HUES6 (cell line): ENCODE measurements around the gene VASH1.
A peak's percentile ranks its signal among the peaks of the same experiment; 100 is the strongest.

ENCODE experiments used
- H3K27ac ChIP-seq: 2 replicates; pipeline ENCODE4 v1.7.0; 2013; ENCODE audit warnings: low read depth, mild to moderate bottlenecking, low read length, inconsistent platforms
- H3K27me3 ChIP-seq: 2 replicates; pipeline ENCODE4 v1.6.1; 2013; ENCODE audit warnings: low read length; ENCODE audit not compliant: control insufficient read depth, insufficient read depth
- H3K36me3 ChIP-seq: 2 replicates; pipeline ENCODE4 v1.6.1; 2013; ENCODE audit warnings: low read length; ENCODE audit not compliant: control insufficient read depth, insufficient read depth
- H3K4me1 ChIP-seq: 2 replicates; pipeline ENCODE4 v1.6.1; 2013; ENCODE audit warnings: low read length; ENCODE audit not compliant: control insufficient read depth, insufficient read depth
- H3K4me3 ChIP-seq: 2 replicates; pipeline ENCODE4 v1.5.1; 2013; ENCODE audit warnings: low read depth, low read length
- H3K9ac ChIP-seq: one replicate; pipeline ENCODE4 v1.6.1; 2013; ENCODE audit warnings: mild to moderate bottlenecking, low read length
- H3K9me3 ChIP-seq: 2 replicates; pipeline ENCODE4 v1.6.1; 2013; ENCODE audit warnings: low read depth, low read length; ENCODE audit not compliant: control insufficient read depth, insufficient read depth

Gene VASH1

DNA sequence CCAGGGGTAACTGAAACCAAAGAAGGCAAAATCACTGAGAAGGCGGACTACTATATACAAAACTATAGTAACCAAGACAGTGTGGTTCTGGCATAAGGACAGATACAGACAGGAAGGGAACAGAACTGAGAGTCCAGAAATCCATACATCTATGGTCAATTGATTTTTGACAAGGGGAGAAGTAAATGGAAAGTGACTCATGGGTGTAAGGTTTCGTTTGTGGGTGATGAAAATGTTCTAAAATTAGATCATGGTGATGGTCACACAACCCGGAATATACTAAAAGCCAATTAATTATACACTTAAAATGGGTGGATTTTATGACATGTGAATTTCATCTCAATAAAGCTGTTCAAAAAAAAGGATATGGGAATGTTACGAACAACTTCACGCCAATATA, 32.7 kb downstream of the VASH1 start:
- H3K9ac ChIP-seq = no peak overlapping the region
- no peaks in the 10 kb centered on the region for H3K27me3 ChIP-seq
- no peak overlapping the region for H3K4me3 ChIP-seq
- no peaks in the 10 kb centered on the region for H3K4me1 ChIP-seq
- H3K9me3 ChIP-seq = no peaks in the 10 kb centered on the region
- H3K36me3 ChIP-seq = peaks cover 51% of the 10 kb centered on the region
- no peak overlapping the region for H3K27ac ChIP-seq

GRCh38 chr14:76806446-76806845, 45.2 kb downstream of the VASH1 start:
- Histone ChIP-seq H3K27me3 (no peaks in the 10 kb centered on the region), H3K9ac (no peak overlapping the region), H3K9me3 (no peaks in the 10 kb centered on the region), H3K4me3 (no peak overlapping the region), H3K36me3 (peaks cover 71% of the 10 kb centered on the region), H3K4me1 (peaks cover 4% of the 10 kb centered on the region), H3K27ac (no peak overlapping the region)

GRCh38 chr14:76808011-76808410, 46.7 kb downstream of the VASH1 start:
- no peak overlapping the region for H3K27ac ChIP-seq
- no peak overlapping the region for H3K4me3 ChIP-seq
- H3K27me3 ChIP-seq = no peaks in the 10 kb centered on the region
- no peaks in the 10 kb centered on the region for H3K9me3 ChIP-seq
- H3K36me3 ChIP-seq = peaks cover 62% of the 10 kb centered on the region
- H3K9ac ChIP-seq = no peak overlapping the region
- H3K4me1 ChIP-seq = peaks cover 8% of the 10 kb centered on the region

DNA sequence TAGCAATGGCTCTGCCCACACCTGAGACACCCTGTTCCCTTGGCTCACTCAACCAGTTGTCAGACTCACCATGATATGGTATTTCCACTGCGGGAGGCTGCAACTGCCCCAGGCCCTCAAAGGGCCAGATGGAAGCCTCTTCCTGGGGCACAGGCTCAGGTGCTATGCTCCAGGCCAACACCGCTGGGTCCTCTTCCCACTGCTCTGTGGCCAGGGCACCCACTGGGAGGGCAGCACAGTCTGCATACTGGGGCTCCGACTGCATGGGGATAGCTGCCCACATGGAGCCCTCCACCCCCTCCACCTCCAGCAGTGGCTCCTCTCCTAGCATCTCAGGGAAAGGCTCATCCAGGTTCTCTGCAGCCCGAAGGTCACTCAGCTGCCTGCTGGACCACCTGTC, 47.7 kb downstream of the VASH1 start:
- Histone ChIP-seq H3K4me1 (peaks cover 11% of the 10 kb centered on the region), H3K27me3 (no peaks in the 10 kb centered on the region), H3K4me3 (no peak overlapping the region), H3K9me3 (no peaks in the 10 kb centered on the region), H3K27ac (no peak overlapping the region), H3K36me3 (peaks cover 52% of the 10 kb centered on the region), H3K9ac (no peak overlapping the region)

DNA sequence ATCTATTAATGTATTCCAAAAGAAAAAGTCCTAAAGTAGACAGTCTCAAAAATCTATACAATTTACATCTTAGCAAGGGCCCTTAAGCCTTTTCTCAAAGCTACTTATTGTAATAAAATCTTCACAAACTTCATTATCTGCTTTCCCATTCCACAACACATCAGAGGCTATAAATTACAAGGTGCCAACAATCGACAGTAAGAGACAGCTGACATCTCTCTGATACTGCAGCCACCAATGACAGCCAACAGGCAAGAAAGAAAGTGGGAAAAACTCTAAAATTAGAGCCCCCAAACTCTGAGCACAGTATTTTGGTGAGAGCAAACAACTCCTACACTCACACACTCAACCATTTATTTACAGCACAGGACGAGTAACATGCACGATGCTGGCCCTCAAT, 49.3 kb downstream of the VASH1 start:
- no peaks in the 10 kb centered on the region for H3K27me3 ChIP-seq
- no peak overlapping the region for H3K27ac ChIP-seq
- H3K9ac ChIP-seq = no peak overlapping the region
- H3K36me3 ChIP-seq = peaks cover 40% of the 10 kb centered on the region
- H3K9me3 ChIP-seq = no peaks in the 10 kb centered on the region
- H3K4me3 ChIP-seq = no peak overlapping the region
- peaks cover 11% of the 10 kb centered on the region for H3K4me1 ChIP-seq

- no peak overlapping the region for H3K27ac ChIP-seq
These were observed 49.7 kb downstream of the VASH1 start for GRCh38 chr14:76810953-76811400.

GRCh38 chr14:76811561-76811960, 50.3 kb downstream of the VASH1 start:
- Histone ChIP-seq H3K4me3 (peak overlapping the region; percentile 92), H3K9ac (no peak overlapping the region), H3K4me1 (peaks cover 11% of the 10 kb centered on the region), H3K27ac (no peak overlapping the region), H3K9me3 (no peaks in the 10 kb centered on the region), H3K27me3 (peaks cover 5% of the 10 kb centered on the region; the same call in 1 of the 2 replicates), H3K36me3 (peaks cover 30% of the 10 kb centered on the region)

More at GRCh38 chr14:76810953-76811400, 49.7 kb downstream of the VASH1 start:
- Histone ChIP-seq H3K4me1 (peaks cover 11% of the 10 kb centered on the region), H3K36me3 (peaks cover 35% of the 10 kb centered on the region), H3K4me3 (peak overlapping the region; percentile 92), H3K27me3 (no peaks in the 10 kb centered on the region), H3K9ac (no peak overlapping the region), H3K9me3 (no peaks in the 10 kb centered on the region)

- Histone ChIP-seq H3K9me3 (no peaks in the 10 kb centered on the region), H3K4me3 (peak overlapping the region; percentile 92), H3K4me1 (peaks cover 11% of the 10 kb centered on the region), H3K9ac (peak overlapping the region; percentile 69), H3K27ac (peak overlapping the region; percentile 30; the same call in 1 of the 2 replicates), H3K27me3 (peaks cover 9% of the 10 kb centered on the region; the same call in 1 of the 2 replicates), H3K36me3 (peaks cover 25% of the 10 kb centered on the region)
These were observed 50.8 kb downstream of the VASH1 start for GRCh38 chr14:76812093-76812421.

DNA sequence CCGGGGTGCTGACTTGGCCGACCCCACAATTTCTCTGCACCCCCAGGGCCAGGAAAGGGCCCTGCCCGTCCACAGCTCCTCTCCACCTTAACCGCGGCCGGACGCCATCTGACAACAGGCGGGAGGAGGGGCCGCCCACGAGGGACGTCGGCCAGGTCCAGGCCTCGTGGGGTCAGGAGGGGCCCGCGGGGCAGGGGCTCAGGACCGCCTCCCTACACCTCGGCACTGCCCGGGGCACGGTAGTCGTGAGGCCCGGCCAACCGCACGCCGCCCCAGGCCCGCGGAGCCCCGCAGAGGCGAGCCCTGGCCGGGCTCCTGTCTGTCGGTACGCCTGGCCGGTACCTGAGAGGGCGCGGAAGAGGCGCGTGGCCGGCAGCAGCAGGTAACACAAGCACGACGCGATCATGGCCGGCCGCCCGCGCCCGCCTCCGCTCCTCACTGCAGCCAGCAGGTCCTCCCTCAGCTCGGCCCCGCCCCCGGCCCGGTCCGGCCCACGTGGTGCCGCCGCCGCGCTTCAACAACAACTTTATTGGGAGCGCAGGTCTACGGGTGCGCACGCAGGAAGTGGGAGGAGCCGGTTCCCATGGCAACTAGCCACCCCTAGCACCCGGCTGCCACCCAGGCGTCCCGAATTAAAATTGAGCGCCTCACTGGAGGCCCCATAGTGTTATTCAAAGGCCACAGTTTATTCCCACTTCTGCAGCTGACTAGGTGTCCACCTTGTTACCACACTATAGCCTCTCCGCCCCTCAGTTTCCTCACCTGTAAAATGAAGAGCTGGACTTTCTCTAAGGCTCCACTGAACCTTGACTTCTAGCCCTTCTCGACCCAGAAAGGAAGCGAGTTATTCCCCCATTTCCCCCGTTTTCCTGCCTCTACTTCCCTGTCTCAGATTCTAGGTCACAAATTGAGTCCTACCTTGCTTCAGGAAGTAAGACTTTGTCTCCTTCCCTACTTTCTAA, 51.4 kb downstream of the VASH1 start, which contains the start of gene ANGEL1:
ANGEL1 (minus strand) TSS at position 461 of the 962 bp plus-strand sequence; CDS start at position 406, 55 bp downstream.
- Histone ChIP-seq H3K9ac (peak within 1 kb of the TSS; percentile 69), H3K9me3 (no peaks in the 10 kb centered on the region), H3K27ac (peak within 1 kb of the TSS; percentile 30; the same call in 1 of the 2 replicates), H3K36me3 (peaks cover 18% of the 10 kb centered on the region), H3K27me3 (peaks cover 16% of the 10 kb centered on the region; the same call in 1 of the 2 replicates), H3K4me1 (peaks cover 11% of the 10 kb centered on the region), H3K4me3 (peak within 1 kb of the TSS; percentile 92)

DNA sequence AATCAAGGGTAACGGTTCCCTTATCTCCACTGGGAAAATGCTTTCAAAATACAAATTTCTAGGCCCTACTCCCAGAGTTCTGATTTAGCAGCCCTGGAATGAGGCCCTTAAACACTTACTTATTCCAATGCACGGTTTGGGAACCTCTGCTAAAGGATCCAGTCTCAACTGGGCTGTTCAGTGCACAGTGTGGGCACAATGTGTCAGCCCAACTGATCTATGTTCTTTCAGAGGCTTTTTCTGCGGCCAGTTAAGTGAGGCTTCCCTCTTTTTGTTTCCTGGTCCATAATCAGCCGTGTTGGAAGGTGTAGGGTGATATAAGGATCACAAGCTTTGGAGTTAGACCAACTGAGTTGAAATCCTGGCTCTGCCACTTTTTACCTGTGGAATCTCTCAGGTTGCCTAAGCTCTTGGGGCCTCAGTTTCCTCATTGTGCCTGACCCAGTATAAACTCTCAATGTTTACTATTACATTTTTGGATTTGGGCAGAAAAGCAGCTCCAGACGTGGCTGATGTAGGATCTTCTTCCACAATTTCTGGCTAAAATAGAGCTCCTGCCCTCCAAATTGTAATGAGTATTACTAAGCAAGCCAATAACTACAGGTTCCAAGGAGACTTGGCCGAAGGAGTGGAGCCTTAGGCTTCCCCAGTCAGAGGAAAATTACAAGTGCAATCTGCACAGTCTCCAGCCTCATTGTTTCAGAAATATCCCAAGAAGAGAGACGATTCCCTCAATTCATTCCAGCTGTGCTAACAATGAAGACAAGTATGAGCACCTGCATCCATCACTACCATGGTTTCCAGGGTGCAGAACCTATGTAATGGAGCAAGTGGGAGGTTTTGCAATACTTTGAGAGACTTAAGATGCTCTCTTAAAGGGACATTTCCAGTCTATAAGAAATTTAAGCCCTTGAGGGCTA, 53.7 kb downstream of the VASH1 start:
- Histone ChIP-seq H3K27me3 (peaks cover 22% of the 10 kb centered on the region; the same call in 1 of the 2 replicates), H3K9ac (no peak overlapping the region), H3K36me3 (no peaks in the 10 kb centered on the region), H3K4me3 (no peak overlapping the region), H3K27ac (no peak overlapping the region), H3K4me1 (peaks cover 11% of the 10 kb centered on the region), H3K9me3 (no peaks in the 10 kb centered on the region)
